HG03159 (cell line): ENCODE measurements around the gene LRRC10.

ENCODE experiments used
- ATAC-seq: cut with Tn5 transposase; IDR thresholded peaks from one replicate; pipeline ENCODE4 v1.9.1; 2021; ENCODE audit warnings: mild to moderate bottlenecking, moderate library complexity; ENCODE audit not compliant: unreplicated experiment

The LRRC10 gene, protein sequence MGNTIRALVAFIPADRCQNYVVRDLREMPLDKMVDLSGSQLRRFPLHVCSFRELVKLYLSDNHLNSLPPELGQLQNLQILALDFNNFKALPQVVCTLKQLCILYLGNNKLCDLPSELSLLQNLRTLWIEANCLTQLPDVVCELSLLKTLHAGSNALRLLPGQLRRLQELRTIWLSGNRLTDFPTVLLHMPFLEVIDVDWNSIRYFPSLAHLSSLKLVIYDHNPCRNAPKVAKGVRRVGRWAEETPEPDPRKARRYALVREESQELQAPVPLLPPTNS

DNA sequence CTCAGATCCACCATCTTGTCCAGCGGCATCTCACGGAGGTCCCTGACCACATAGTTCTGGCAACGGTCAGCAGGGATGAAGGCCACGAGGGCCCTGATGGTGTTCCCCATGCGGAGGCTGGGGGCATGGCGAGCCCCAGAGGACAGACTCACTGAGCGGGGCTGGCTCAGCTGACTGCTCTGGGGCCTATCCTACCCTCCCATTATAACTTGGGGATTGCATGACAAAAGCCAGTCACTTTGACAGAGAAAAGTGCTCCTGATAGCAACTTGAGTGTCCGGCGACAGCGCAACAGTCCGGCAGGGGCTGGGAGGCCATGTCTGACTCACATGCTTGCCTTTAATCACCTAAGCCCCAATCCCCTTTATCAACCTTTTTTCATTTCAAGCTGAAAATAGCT is at the start of gene LRRC10:
Gene LRRC10 (minus strand): TSS at position 179 of the 400 bp plus-strand sequence. CDS start 69 bp downstream, at position 110.
- no peak for ATAC-seq

DNA sequence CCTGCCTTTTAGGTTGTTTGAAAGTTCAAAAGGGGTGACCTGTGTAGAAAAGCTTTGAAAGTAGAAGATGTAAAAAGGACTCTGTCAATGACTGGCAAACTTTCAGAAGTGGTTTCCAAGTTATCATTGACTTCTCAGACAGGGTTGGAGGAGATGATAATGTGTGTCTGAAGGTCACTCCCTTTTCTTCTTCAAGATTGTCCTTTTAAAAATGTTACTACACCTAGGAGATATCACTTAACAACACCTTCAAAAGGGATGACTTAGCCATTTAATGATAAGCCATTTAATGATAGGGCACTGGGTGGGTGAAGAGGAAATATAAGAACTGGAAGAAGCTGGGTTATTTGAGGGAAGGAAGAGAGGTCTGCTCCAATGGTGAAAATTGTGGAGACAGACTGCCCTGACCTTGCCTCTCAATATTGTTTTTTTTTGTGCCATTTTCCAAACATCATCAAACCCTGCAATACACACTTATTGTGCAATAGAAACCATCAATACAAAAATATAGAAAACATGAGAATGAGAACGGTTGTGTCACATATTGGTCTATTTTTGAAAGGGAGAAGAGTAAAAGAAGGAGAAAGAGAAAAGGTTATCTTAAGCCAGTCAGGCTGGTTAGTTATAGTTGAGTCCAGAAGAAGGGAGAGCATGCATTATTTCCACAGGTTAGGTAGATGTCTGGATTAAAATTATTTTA is 49.6 kb upstream of the LRRC10 start:
- ATAC-seq: no peak

DNA sequence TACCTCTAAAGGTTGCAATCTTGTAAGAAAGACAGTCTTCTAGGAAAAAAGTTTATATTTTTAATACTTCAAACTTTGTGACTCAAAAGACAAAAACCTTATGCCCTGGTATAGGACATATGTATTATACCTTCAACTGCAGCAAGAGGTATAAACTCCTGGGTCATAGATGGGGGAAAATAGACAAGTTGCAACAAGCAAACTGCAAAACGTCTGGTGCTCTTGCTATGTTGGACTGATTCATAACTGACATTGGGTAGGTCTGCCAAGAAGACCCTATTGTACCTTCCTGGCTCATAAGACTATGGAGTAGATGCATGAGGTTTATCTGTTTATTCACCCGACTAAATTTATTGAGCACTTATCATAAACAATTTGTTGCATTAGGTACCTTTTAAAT is 47.5 kb upstream of the LRRC10 start:
- no peak for ATAC-seq

DNA sequence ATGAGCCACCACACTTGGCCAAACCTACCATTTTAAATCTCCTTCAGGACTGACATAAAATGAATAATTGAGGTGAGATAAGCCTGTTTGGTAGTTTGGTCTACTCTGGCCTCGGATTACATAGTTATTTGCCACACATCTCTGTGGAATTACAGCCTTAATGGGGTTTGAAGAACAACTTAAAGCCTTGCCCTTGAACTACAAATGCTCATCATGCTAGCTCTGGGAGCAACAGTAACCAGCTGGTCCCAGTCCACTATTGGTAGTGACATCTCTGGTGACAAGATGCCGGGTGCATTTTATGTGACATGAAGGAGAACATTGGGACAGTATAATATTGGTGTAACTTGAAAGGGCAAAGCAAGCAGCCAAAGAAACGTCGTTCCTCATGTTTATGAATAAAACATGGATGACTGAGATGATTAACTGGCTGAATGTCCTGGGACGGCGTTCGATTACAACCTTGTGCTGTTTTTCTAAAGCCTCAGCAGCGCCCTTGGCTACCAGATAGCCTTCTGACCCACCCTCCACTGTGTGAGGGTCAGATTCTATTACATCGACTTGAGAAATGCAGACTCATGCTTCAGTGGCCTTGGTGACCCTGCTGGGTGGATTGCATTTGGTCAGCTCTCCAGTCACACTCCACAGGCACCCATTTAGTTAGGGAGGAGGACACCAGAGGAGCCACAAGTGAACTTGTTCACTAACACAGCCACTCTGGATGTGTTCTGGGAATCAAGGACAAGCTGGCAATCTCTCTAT is 46.9 kb upstream of the LRRC10 start:
- ATAC-seq: no peak

DNA sequence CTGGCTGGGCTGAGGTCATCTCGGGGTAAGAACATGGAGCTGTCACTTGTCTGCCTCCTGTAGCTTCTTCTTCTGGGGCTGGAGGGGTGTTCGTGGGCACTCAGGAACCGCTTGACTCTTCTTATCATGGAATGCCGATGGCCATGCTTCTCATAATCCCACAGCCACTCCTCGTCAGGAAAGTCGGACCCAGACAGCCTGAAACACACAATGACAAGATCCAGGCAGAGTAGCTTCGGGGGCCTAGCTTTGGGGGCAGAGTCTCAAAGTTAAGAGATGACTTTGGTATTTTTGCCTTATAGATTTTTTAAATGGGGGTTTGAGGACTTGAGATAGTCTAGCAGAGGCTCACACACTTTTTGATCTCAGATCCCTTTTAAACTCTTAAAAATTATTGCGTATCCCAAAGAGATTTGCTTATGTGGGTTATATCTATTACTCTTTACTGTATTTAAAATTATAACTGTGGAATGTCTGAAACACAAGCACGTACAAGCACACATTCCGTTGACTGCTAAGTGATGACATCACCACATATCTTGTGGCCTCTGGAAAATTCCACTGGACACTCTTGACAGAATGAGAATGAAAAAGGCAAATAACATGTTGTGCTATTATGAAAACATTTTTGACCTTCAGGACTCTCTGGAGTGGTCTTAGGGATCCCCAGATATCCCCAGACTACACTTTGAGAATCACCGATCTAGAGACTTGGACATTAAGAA is 45.1 kb upstream of the LRRC10 start:
- ATAC-seq: no peak

DNA sequence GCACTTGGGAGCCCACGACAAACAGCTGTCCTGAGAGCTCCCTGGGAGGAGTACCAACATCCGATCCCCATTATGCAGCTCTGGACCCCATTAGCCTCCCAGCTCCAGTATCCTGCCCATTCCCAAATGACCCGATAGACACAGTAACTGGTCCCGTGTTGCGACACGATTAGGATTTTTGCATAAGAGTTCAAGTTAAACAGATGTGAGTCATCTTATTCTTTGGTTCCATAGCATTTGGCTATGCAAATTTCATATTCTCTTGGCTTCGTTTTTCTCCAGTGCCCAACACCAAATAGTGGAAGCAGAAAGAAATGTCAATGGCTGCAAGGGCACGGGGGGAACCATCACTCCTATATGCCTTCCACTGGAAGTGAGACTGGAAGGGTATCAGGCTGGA is 43.0 kb upstream of the LRRC10 start:
- ATAC-seq: no peak

DNA sequence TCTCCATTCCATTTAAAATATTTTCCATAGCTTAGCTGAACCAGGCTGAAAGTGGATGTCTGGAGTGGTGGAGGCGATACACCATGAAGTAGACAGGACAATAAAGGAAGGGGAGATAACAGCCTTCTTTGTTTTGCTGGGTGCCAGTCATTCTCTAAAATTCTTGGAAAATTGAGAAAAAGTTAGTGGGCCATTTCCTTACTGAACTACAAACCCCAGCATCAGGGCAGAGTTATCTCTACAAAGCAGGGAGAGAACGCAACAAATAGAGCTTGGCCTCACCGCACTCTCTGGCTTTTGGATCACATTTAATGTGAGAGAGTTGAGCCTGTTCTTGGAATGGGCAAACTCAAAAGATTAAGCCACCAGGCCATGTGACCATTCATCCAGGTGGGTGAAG is 41.2 kb upstream of the LRRC10 start:
- ATAC-seq: no peak

DNA sequence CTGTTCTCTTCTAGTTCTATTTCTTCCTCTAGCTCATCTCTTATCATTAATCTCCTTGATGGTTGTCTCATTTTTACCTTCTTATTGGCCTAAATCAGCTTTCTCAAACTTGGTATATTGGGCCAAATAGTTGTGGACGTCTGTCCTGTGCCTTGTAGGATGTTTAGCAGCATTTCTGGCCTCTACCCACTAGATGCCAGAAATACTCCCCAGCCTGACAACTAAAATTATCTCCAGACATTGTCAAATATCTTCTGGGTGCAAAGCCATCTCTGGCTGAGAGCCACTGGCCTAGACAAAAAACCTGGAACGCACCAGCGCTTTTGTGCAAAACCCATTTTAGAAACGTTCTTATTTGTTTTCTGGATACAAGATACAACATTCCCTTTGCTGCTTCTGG is 38.8 kb upstream of the LRRC10 start:
- ATAC-seq: no peak

DNA sequence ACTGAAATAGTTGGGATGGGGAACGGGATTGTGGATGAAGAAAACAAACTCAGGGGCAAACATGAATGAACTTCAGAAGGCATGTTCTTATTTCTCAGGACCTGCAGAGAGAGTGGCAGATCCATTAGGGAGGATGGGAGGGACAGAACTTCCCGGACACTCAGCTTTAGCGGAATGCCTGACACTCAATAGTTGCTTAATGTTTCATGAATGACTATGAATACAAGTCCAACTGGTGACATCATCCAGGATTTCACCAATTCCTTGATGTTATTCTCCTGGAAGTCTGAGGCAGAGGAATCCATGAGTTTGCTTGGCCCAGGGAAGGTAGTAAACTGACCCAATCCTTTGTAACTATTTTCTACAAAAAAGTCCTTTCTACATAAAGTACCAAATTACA is 37.8 kb upstream of the LRRC10 start:
- no peak for ATAC-seq

DNA sequence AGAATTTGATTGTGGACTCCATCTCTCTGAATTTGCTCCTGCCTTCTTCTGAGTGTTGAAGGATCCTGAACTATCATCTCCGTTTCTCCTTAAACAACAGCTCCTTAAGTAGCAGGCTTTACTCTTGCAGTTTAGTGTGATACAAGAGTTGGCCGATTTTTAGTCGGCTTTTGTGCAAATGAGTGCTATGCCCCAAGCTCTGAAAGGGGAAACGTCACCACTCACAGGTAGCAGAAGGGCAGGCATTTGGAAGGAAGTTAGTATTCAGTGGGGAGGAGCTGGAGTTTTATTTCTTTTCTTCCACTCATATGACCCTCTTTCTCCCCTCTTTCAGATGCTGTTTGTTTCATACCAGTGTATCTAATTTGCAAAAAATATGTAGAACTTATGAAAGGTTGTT is 36.5 kb upstream of the LRRC10 start:
- no peak for ATAC-seq

DNA sequence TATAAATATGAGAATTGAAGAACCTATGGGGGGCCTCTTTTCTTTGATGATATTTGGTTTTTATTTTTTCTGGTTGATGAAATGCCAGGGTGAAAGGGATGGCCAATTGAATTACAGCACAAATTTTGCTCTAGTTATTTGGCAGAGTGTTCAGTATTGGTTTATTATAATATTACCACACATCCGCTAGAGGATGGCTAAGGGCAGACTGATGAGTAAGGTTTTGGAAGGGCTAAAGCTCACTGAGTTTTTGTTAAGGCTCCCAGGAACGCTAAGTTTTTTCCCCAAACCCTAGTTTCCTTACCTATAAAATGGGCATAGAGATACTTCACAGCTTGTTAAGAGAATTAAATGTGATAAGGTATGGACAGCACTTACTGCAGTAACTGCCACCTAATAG is 34.3 kb upstream of the LRRC10 start:
- no peak for ATAC-seq

DNA sequence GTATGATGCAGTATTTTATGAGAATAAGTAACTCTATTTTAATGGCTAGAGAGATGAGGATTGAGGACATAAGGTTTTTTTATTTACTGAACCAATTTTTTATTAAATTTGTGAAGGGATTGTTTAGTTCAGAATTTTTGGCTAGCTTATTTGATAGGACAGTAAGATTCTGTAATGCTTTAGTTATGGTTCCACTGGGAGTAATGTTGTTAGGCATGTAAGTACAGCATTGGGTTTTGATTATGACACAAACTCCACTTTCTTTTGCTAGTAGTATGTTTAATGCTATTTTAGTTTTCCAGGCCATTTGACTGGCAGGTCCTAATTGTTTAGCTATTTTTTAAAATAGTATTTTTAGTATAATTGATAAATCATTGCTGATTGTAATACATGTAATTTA is 33.8 kb upstream of the LRRC10 start:
- ATAC-seq: no peak

DNA sequence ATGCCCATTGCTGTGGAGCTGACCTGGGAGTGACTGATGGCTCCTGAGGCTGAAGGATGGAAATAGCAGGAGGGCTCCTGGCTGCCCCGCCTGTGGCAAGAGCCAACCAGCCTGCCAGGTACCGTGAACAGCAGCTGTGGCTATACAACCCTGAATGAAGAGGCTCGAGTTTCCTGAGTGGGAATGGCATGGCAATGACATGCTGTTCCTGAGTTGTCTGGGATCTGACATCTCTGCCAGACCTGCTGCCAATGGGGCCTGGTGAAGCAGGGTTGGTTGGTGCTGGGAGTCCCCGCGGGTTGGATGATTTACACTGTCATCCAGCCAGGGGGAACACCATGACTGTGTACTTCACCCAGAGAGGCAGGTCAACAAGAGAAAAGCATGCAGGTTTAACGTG is 31.8 kb upstream of the LRRC10 start:
- no peak for ATAC-seq

DNA sequence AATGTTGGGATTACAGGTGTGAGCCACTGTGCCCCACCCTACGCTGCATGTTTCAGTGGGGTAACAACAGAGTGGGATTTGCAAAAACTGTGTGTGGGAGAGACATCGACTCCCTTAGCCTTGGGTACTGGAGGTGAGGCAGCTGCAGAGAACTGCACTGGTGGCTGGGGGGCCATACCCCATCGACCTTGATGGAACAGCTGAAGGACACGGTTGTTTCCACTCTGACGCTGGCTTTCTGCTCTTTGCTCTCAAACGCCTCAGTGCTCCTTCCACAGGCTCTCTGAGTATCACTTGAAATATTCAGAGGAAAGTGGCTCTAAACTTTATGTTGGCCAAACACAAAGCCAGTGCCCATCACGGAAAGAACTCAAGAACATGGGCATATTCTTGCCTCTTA is 30.8 kb upstream of the LRRC10 start:
- no peak for ATAC-seq

DNA sequence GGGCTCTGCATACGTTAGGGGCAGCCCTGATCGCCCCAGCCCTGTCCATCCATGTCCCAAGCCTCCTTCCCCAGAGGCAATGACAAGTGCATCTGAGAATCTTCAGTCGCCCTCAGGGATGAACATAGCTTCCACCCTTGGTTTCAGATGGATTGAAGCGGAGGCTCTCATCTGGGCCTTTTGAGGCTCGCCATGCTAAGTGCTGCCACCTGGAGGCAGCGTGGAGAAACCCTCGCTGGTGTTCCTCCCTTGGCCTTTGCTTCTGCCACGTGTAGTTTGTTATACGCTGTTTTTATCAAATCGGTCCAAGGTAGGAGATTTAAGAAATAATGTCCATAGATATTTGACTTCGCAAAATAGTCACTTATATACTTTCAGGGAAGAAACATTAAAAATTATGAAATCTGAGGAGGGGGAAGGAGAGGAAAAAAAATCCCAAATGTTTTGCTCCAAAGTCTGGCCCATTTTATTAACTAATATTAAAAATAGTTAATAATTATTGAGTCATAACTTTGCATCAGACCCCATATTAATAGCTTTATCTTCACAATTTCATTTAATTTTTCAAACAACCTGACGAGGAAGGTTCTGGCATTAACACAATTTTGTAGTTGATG is 28.8 kb upstream of the LRRC10 start:
- peak; percentile 87 for ATAC-seq

DNA sequence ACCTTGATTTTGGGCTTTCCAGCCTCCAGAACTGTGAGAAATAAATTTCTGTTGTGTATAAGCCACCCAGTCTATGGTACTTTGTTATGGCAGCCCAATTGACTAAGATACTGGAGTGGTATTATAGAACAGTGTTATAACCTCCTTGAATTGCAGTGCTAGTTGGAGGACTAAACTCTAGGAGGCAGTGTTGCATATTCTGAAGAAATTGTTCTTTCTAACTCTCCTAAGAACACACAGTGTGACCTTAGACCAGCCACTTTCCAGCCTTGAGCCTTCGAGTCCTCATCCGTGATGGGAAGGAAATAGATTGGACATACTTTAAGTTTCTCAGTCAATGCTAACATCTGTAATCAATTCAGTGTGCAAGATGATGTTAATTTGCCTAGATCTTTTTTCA is 22.4 kb upstream of the LRRC10 start:
- peak; percentile 52 for ATAC-seq

DNA sequence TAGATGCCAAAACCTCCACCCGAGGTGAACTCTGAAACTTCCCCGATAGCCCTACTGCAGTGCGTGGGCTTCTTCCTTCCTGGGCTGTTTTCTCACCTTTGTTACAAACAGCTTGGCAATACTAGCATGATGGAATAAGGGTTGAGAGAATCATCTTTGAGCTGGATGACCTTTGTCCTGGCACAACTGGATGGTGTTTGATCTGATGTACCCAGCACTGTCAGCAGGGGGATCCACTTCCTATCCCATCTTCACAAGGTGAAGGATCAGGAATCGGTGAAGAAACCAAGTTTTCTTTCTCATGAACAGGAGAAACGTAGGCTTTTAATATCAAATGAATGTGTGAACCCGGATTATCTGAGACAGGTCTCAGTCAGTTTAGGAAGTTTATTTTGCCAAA is 19.5 kb upstream of the LRRC10 start:
- no peak for ATAC-seq

DNA sequence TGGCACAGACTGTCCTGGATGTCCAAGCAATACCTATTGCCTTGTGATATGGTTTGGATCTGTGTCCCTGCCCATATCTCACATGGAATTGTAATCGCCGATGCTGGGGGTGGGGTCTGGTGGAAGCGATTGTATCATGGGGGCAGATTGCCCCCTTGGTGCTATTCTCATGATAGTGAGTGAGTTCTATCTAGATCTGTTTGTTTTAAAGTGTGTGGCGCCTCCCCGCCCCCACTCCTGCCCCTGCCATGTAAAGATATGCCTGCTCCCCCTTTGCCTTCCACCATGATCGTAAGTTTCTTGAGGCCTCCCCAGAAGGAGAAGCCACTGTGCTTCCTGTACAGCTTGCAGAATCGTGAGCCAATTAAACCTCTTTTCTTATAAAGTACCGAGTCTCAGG is 16.8 kb upstream of the LRRC10 start:
- ATAC-seq: no peak

DNA sequence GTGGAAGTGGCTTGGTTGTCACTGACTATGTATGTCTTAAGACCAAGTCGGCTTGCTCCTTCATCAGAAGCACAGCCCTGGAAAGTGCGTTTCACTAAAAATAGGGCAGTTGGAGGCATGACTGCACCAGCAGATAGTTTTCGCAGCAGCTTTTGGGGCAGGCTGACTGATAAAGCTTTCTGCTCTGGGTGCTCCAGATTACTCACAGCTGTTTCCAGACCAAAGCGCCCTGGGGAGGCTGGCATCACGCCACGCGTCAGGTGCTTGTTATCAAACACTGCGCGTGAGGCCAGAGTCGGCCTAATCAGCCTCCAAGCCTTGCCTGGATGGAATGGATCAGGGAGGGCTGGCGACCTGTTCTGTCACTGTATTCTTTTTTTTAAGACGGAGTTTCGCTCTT is 13.3 kb upstream of the LRRC10 start:
- no peak for ATAC-seq

DNA sequence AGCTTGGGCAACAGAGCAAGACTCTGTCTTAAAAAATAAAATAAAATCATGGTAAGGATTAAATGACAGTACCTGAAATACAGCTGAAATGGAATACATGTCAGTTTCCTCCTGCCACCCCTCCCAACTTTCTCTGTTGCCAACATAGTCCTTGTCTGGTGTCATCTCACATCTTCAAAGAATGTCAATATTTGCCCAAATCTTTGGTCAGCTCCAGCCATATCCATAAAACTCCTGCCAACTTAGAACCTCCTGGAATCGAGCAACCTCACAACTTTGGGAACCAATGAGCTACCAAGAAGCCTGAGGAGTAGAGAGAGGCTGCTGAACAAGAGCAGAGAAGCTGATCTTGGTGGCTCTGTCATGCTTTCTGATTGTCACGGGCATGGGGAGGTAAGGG is 10.8 kb upstream of the LRRC10 start:
- ATAC-seq: no peak

DNA sequence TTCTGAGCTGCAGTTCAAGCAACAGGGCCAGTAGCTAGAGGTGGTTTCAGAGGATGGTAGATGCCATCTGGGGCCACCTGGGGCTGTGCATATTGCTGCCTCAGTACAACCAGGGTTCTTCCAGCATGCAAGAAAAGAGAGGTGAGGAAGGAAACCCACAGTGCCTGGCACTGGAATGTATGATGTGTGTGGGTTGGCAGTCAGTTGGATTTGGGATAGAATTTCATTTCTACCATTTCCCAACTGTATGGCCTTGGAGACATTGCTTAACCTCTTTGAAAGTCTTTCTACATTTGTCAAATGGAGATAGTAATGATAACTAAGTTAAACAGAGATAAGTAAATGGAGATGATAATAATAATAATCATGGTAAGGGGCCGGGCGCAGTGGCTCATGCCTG is 10.2 kb upstream of the LRRC10 start:
- no peak for ATAC-seq
